ENCODE data around the gene FAF1. TPM values are rescaled to one million over a fixed set of nuclear protein-coding genes. Genes with fewer than 3 reads are reported as not detected.
"Not testable (repeated sequence)": the region's sequence is repeated elsewhere in the genome, so short reads cannot be mapped to it uniquely, and the experiment has no call there.

The FAF1 gene
- total RNA-seq, 2 donors from 2014 or later = 17.8 to 27.5 TPM

GRCh38 chr1:50827546-50827945 lies 132.5 kb downstream of the FAF1 start:
- Histone ChIP-seq H3K27me3 (no peaks in the 10 kb centered on the region), H3K4me3 (no peak overlapping the region), H3K4me1 (peaks cover 17% of the 10 kb centered on the region), H3K36me3 (replicated peaks in 1 of 2; ENCODE audit: insufficient read depth in 1 of 2, low read depth in 2 of 2) (no peaks in the 10 kb centered on the region), H3K27ac (no peak overlapping the region), H3K9me3 (no peaks in the 10 kb centered on the region)
- no peak for ATAC-seq
- 95 to 98% methylated on average over 4 of the region's 4 CpGs for WGBS, 2 donors
- TF ChIP-seq POLR2A (IDR thresholded peaks at IDR 0.05) = no peak
- TF ChIP-seq CTCF (IDR thresholded peaks at IDR 0.05) = no peak
- DNase-seq = no peak
- intact Hi-C loops (cut with DNase I) = no loop called here

GRCh38 chr1:50826792-50827191 lies 133.3 kb downstream of the FAF1 start:
- H3K9me3 ChIP-seq; H3K27me3 ChIP-seq; ATAC-seq; H3K4me3 ChIP-seq; DNase-seq; H3K36me3 ChIP-seq (replicated peaks in 1 of 2; ENCODE audit: insufficient read depth in 1 of 2, low read depth in 2 of 2); H3K27ac ChIP-seq; intact Hi-C loops (cut with DNase I): not testable (repeated sequence)
- WGBS, 2 donors = 97% methylated on average over 21 of the region's 21 CpGs
- peaks cover 22% of the 10 kb centered on the region for H3K4me1 ChIP-seq

DNA sequence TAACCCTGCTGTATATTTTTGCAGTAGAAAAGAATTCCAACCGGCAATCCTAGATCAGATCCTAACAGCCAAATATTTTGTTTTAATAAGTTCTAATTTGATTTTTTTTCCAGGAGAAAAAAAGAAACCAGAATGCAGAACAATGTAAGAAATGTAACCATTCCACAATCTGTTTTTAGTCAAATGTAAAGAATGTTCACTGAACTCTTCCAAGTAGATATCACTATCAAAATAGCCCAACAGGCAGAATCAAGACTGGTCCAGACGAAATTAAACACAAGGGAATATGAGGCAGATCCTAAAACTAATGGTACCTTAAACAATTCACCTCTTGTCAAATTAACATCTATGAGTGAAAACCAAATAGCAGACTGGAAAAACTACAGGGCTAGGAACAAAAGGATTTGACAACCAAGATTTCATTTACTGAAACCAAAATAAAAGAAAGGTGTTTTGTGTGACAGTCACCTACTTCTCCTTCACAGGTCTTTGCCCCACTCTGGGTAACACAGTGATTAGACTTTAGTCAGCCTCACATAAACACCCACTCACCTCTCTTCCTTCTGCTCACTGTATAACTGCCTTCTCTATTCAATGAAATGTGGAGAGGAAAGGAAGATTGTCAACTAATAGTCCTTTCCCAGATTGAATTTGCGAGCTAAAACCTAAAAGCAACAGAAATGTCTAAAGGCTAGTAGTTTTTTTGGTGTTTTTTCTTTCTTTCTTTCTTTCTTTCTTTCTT lies 137.9 kb downstream of the FAF1 start:
- peaks cover 14% of the 10 kb centered on the region for H3K4me1 ChIP-seq
- H3K4me3 ChIP-seq = no peak overlapping the region
- no peaks in the 10 kb centered on the region for H3K9me3 ChIP-seq
- H3K36me3 ChIP-seq (replicated peaks in 1 of 2; ENCODE audit: insufficient read depth in 1 of 2, low read depth in 2 of 2) = no peaks in the 10 kb centered on the region
- no peaks in the 10 kb centered on the region for H3K27me3 ChIP-seq
- intact Hi-C loops (cut with DNase I) = no loop called here
- WGBS, 2 donors = 82 to 83% methylated on average over 3 of the region's 3 CpGs
- TF ChIP-seq POLR2A (IDR thresholded peaks at IDR 0.05) (no peak), CTCF (IDR thresholded peaks at IDR 0.05) (no peak)
- no peak for DNase-seq
- no peak for ATAC-seq
- H3K27ac ChIP-seq = no peak overlapping the region

DNA sequence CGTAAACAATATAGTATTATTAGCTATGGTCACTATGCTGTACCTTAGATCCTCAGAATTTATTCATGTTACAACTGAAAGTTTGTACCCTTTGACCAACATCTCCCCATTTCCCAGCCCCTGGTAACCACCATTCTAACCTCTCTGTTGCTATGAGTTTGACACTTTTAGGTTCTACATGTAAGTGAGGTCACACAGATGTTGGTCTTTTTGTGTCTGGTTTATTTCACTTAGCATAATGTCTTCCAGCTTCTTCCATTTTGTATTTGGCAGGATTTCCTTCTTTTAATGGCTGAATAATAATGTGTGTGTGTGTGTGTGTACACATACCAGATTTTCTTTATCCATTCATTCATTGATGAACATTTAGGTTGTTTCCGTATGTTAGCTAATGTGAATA lies 139.5 kb downstream of the FAF1 start:
- no peak for TF ChIP-seq POLR2A (IDR thresholded peaks at IDR 0.05)
- TF ChIP-seq CTCF (IDR thresholded peaks at IDR 0.05) = no peak
- 89 to 96% methylated on average over 2 of the region's 2 CpGs for WGBS, 2 donors
- no peaks in the 10 kb centered on the region for H3K27me3 ChIP-seq
- no peak overlapping the region for H3K4me3 ChIP-seq
- intact Hi-C loops (cut with DNase I) = no loop called here
- peaks cover 14% of the 10 kb centered on the region for H3K4me1 ChIP-seq
- DNase-seq (no peak), ATAC-seq (no peak)
- no peaks in the 10 kb centered on the region for H3K36me3 ChIP-seq (replicated peaks in 1 of 2; ENCODE audit: insufficient read depth in 1 of 2, low read depth in 2 of 2)
- no peaks in the 10 kb centered on the region for H3K9me3 ChIP-seq
- H3K27ac ChIP-seq = no peak overlapping the region

DNA sequence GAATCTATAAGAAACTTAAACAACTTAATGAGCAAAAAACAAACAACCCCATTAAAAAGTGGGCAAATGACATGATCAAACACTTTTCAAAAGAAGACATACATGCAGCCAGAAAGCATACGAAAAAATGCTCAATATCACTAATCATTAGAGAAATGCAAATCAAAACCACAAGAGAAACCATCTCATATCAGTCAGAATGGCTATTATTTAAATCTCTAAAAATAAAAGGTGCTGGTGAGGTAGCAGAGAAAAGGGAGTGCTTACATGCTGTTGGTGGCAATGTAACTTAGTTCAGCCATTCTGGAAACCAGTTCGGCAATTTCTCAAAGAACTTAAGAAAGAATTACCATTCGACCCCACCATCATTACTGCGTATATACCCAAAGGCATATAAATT lies 147.7 kb downstream of the FAF1 start:
- DNase-seq = no peak
- no peak for ATAC-seq
- WGBS, 2 donors = 88 to 93% methylated on average over 4 of the region's 4 CpGs
- Histone ChIP-seq H3K4me3 (no peak overlapping the region), H3K4me1 (no peaks in the 10 kb centered on the region), H3K27ac (no peak overlapping the region), H3K9me3 (no peaks in the 10 kb centered on the region), H3K36me3 (replicated peaks in 1 of 2; ENCODE audit: insufficient read depth in 1 of 2, low read depth in 2 of 2) (no peaks in the 10 kb centered on the region), H3K27me3 (no peaks in the 10 kb centered on the region)
- TF ChIP-seq POLR2A (IDR thresholded peaks at IDR 0.05) (no peak), CTCF (IDR thresholded peaks at IDR 0.05) (no peak)
- intact Hi-C loops (cut with DNase I) = no loop called here
